ENCODE measurements around the gene E2F4. TPM values are rescaled to one million over a fixed set of nuclear protein-coding genes. Genes with fewer than 3 reads are reported as not detected.

E2F4 gene
- total RNA-seq, 1 experiment from 2014 or later = 74.5 TPM

DNA sequence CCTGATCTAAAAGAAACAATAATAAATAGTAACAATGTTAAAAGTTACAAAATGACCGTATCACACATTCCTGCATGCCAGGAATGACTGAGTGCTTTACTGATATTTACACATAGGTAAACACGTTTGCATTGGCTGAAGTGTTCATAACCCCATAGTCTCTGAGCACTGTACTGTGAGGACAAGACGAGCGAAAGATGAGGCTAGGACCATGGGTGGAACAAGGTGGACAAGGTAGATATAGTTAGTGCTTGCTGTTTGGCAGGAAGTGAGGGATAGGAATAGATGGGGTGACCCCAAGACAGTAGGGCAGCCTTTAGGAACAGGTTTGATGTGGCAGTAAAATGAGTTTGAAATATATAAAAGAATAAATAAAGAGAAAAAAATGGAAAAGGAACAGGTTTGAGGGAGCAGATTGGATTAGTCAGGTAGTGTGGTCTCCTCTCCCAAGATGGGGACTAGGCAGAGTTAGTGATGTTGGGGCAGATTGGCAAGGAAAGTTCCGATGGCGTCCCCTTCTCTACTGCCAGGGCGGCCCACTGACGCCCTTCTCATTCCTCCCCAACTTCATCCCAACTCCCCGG is 452 bp upstream of the E2F4 start:
- TF ChIP-seq POLR2AphosphoS5 (IDR thresholded peaks at IDR 0.05; ENCODE audit: low read depth, low read length) = no peak
- TF ChIP-seq SIN3A (IDR thresholded peaks at IDR 0.05; ENCODE audit: borderline replicate concordance, insufficient read depth, low read depth, low read length) = no peak
- TF ChIP-seq, protein P1, sequence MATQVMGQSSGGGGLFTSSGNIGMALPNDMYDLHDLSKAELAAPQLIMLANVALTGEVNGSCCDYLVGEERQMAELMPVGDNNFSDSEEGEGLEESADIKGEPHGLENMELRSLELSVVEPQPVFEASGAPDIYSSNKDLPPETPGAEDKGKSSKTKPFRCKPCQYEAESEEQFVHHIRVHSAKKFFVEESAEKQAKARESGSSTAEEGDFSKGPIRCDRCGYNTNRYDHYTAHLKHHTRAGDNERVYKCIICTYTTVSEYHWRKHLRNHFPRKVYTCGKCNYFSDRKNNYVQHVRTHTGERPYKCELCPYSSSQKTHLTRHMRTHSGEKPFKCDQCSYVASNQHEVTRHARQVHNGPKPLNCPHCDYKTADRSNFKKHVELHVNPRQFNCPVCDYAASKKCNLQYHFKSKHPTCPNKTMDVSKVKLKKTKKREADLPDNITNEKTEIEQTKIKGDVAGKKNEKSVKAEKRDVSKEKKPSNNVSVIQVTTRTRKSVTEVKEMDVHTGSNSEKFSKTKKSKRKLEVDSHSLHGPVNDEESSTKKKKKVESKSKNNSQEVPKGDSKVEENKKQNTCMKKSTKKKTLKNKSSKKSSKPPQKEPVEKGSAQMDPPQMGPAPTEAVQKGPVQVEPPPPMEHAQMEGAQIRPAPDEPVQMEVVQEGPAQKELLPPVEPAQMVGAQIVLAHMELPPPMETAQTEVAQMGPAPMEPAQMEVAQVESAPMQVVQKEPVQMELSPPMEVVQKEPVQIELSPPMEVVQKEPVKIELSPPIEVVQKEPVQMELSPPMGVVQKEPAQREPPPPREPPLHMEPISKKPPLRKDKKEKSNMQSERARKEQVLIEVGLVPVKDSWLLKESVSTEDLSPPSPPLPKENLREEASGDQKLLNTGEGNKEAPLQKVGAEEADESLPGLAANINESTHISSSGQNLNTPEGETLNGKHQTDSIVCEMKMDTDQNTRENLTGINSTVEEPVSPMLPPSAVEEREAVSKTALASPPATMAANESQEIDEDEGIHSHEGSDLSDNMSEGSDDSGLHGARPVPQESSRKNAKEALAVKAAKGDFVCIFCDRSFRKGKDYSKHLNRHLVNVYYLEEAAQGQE (IDR thresholded peaks at IDR 0.05; ENCODE audit: insufficient read depth in 1 of 2, low read depth in 2 of 2, low read length in 1 of 2) = no peak
- TF ChIP-seq, protein P2, sequence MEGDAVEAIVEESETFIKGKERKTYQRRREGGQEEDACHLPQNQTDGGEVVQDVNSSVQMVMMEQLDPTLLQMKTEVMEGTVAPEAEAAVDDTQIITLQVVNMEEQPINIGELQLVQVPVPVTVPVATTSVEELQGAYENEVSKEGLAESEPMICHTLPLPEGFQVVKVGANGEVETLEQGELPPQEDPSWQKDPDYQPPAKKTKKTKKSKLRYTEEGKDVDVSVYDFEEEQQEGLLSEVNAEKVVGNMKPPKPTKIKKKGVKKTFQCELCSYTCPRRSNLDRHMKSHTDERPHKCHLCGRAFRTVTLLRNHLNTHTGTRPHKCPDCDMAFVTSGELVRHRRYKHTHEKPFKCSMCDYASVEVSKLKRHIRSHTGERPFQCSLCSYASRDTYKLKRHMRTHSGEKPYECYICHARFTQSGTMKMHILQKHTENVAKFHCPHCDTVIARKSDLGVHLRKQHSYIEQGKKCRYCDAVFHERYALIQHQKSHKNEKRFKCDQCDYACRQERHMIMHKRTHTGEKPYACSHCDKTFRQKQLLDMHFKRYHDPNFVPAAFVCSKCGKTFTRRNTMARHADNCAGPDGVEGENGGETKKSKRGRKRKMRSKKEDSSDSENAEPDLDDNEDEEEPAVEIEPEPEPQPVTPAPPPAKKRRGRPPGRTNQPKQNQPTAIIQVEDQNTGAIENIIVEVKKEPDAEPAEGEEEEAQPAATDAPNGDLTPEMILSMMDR (IDR thresholded peaks at IDR 0.05) = no peak
- TF ChIP-seq TCF7L2 (IDR thresholded peaks at IDR 0.05; ENCODE audit: low read depth, low read length) = no peak
- BruUV-seq (replicated peaks) = no TSS peak
- no peak; the same call in 1 of the 2 replicates for ATAC-seq
- ChIA-PET POLR2A (no interaction called here), CTCF (no interaction called here)
- H3K27ac ChIP-seq (ENCODE audit: low read length) = peak overlapping the region; percentile 54
- peaks cover 17% of the 10 kb centered on the region for H3K36me3 ChIP-seq (ENCODE audit: control insufficient read depth, insufficient read depth, low read length)
- no peaks in the 10 kb centered on the region for H3K27me3 ChIP-seq (ENCODE audit: control insufficient read depth, insufficient read depth, low read length)
- H3K4me1 ChIP-seq (ENCODE audit: control insufficient read depth, insufficient read depth, low read length) = peaks cover 10% of the 10 kb centered on the region
- no peak for DNase-seq (ENCODE audit: low read depth, low spot score)
- H3K4me3 ChIP-seq (ENCODE audit: low read depth in 2 of 2, low read length in 2 of 2) = peak overlapping the region; percentile 40 to 98
- intact Hi-C loops (cut with micrococcal nuclease; ENCODE audit: unreplicated experiment) = no loop called here
- no peaks in the 10 kb centered on the region for H3K9me3 ChIP-seq (ENCODE audit: control insufficient read depth, insufficient read depth, low read depth, low read length)
- in situ Hi-C loops (cut with HindIII; ENCODE audit: low pct_unique_long_range_greater_than_20kb, low sequenced_read_pairs) = no loop called here

DNA sequence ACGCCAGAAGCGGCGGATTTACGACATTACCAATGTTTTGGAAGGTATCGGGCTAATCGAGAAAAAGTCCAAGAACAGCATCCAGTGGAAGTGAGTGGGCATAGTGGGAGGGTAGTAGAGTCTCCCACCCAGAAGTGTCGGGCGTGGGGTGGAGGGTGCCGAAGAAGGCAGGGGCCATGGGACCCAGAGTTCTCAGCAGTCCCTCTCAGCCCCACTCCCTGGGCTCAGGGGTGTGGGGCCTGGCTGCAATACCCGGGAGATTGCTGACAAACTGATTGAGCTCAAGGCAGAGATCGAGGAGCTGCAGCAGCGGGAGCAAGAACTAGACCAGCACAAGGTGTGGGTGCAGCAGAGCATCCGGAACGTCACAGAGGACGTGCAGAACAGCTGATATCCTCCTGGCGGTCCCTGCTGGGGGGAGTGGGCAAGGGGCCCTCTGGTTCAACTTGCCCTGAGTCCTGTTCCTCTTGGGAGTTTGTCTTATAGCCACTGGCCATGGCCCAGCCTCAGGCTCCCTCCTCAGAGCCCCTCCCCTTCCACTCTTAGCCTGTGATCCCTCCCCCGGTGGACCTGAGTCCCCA is 916 bp downstream of the E2F4 start:
- Histone ChIP-seq H3K4me1 (ENCODE audit: control insufficient read depth, insufficient read depth, low read length) (peaks cover 20% of the 10 kb centered on the region), H3K27me3 (ENCODE audit: control insufficient read depth, insufficient read depth, low read length) (no peaks in the 10 kb centered on the region), H3K27ac (ENCODE audit: low read length) (peak overlapping the region; percentile 92), H3K36me3 (ENCODE audit: control insufficient read depth, insufficient read depth, low read length) (peaks cover 17% of the 10 kb centered on the region), H3K4me3 (ENCODE audit: low read depth in 2 of 2, low read length in 2 of 2) (peak overlapping the region; percentile 96 to 98), H3K9me3 (ENCODE audit: control insufficient read depth, insufficient read depth, low read depth, low read length) (no peaks in the 10 kb centered on the region)
- CTCF ChIA-PET = interaction anchor here (0.6 kb wide), 1 partner anchor 175 kb away, joined by 3 read pairs; no protein-coding TSS in a partner anchor
- ATAC-seq = no peak
- no peak for DNase-seq (ENCODE audit: low read depth, low spot score)
- in situ Hi-C loops (cut with HindIII; ENCODE audit: low pct_unique_long_range_greater_than_20kb, low sequenced_read_pairs) = no loop called here
- TF ChIP-seq TCF7L2 (IDR thresholded peaks at IDR 0.05; ENCODE audit: low read depth, low read length) = no peak
- TF ChIP-seq POLR2AphosphoS5 (IDR thresholded peaks at IDR 0.05; ENCODE audit: low read depth, low read length) = no peak
- TF ChIP-seq, protein P2 (IDR thresholded peaks at IDR 0.05) = no peak
- TF ChIP-seq, protein P1 (IDR thresholded peaks at IDR 0.05; ENCODE audit: insufficient read depth in 1 of 2, low read depth in 2 of 2, low read length in 1 of 2) = no peak
- no peak for TF ChIP-seq SIN3A (IDR thresholded peaks at IDR 0.05; ENCODE audit: borderline replicate concordance, insufficient read depth, low read depth, low read length)
- POLR2A ChIA-PET = interaction anchor here (0.6 kb wide), 1 partner anchor 235 kb away, joined by 4 read pairs; no protein-coding TSS in a partner anchor
- BruUV-seq (replicated peaks) = TSS peak; percentile 76
- intact Hi-C loops (cut with micrococcal nuclease; ENCODE audit: unreplicated experiment) = no loop called here

Data from Panc1 (cell line).